BJ (cell line): ENCODE results near the gene INPP5A. TPM values are rescaled to one million over a fixed set of nuclear protein-coding genes. Genes with fewer than 3 reads are reported as not detected.

Experiments used
- CTCF ChIA-PET: fragments of 350-600 bp; formaldehyde crosslinking; extraction: SDS; loops from one replicate; lab custom pipeline; 2021; ENCODE audit warnings: antibody characterized with exemption, inconsistent platforms; lab: Yijun Ruan, JAX
- POLR2A ChIA-PET: fragments of 300-600 bp; sonication (Branson Sonifier 250); formaldehyde crosslinking; extraction: SDS; loops from one replicate; lab custom pipeline; 2021; ENCODE audit warnings: antibody characterized with exemption; lab: Charles Lee
- DNase-seq: peaks from one replicate; pipeline ENCODE4 v3.0.0-alpha.2; 2011; ENCODE audit warnings: low read depth
- H3K27me3 ChIP-seq: 2 replicates; pipeline ENCODE4 v1.6.0; 2011; ENCODE audit warnings: low read length; ENCODE audit not compliant: control insufficient read depth, insufficient read depth
- H3K36me3 ChIP-seq: 2 replicates; pipeline ENCODE4 v1.5.1; 2011; ENCODE audit warnings: low read length; ENCODE audit not compliant: control insufficient read depth, insufficient read depth
- H3K4me3 ChIP-seq: 2 replicates; pipeline ENCODE4 v1.5.1; 2011; ENCODE audit warnings: low read depth, mild to moderate bottlenecking, control low read depth, low read length
- CTCF ChIP-seq: IDR thresholded peaks from 2 replicates; pipeline ENCODE4 v1.5.1; 2011; ENCODE audit warnings: low read depth, mild to moderate bottlenecking, control low read depth, inconsistent platforms, low read length, moderate library complexity; ENCODE audit not compliant: insufficient read depth
- polyA plus RNA-seq: library from polyadenylated mRNA; depleted of rRNA; stranded (reverse); fragments of >200 nt; gene quantifications from 2 replicates; pipeline ENCODE4 v1.2.3, GENCODE V29; 2011

The INPP5A gene
- polyA plus RNA-seq, 1 experiment = 60.1 TPM

GRCh38 chr10:132545659-132546367, 8.2 kb downstream of the INPP5A start:
- Histone ChIP-seq H3K4me3 (no peak overlapping the region), H3K36me3 (peaks cover 1% of the 10 kb centered on the region), H3K27me3 (no peaks in the 10 kb centered on the region)
- POLR2A ChIA-PET = interaction anchor here (0.6 kb wide), 1 partner anchor 226 kb away, joined by 7 read pairs; no protein-coding TSS in a partner anchor
- TF ChIP-seq CTCF = no peak
- CTCF ChIA-PET = no interaction called here
- DNase-seq = no peak

GRCh38 chr10:132546567-132547420, 9.2 kb downstream of the INPP5A start:
- POLR2A ChIA-PET = interaction anchor here (0.6 kb wide), 1 partner anchor 227 kb away, joined by 7 read pairs; no protein-coding TSS in a partner anchor
- Histone ChIP-seq H3K27me3 (no peaks in the 10 kb centered on the region), H3K36me3 (peaks cover 1% of the 10 kb centered on the region), H3K4me3 (no peak overlapping the region)
- no peak for TF ChIP-seq CTCF
- DNase-seq = no peak
- CTCF ChIA-PET = no interaction called here

GRCh38 chr10:132547421-132547861, 9.9 kb downstream of the INPP5A start:
- ChIA-PET POLR2A (no interaction called here), CTCF (no interaction called here)
- H3K36me3 ChIP-seq = peaks cover 1% of the 10 kb centered on the region
- TF ChIP-seq CTCF = no peak
- H3K4me3 ChIP-seq = no peak overlapping the region
- DNase-seq = no peak
- H3K27me3 ChIP-seq = no peaks in the 10 kb centered on the region

- DNase-seq = no peak
- TF ChIP-seq CTCF = no peak
- POLR2A ChIA-PET = no interaction called here
- H3K27me3 ChIP-seq = no peaks in the 10 kb centered on the region
- peaks cover 1% of the 10 kb centered on the region for H3K36me3 ChIP-seq
- CTCF ChIA-PET = no interaction called here
- no peak overlapping the region for H3K4me3 ChIP-seq
Observed at GRCh38 chr10:132548106-132548823, 10.7 kb downstream of the INPP5A start.
